ENCODE data around the gene DHRS3. TPM values are rescaled to one million over a fixed set of nuclear protein-coding genes. Genes with fewer than 3 reads are reported as not detected.
"Not testable (repeated sequence)": the region's sequence is repeated elsewhere in the genome, so short reads cannot be mapped to it uniquely, and the experiment has no call there.

DHRS3 gene
- polyA plus RNA-seq, 3 donors: 92.1 to 173 (median 96.7) TPM

GRCh38 chr1:12565966-12566352 is 52.1 kb downstream of the DHRS3 start:
- no peak overlapping the region for H3K27ac ChIP-seq (ENCODE audit: low read depth, low read length)
- WGBS, 3 donors: 81 to 83% (median 83%) methylated on average over 7 of the region's 7 CpGs

DNA sequence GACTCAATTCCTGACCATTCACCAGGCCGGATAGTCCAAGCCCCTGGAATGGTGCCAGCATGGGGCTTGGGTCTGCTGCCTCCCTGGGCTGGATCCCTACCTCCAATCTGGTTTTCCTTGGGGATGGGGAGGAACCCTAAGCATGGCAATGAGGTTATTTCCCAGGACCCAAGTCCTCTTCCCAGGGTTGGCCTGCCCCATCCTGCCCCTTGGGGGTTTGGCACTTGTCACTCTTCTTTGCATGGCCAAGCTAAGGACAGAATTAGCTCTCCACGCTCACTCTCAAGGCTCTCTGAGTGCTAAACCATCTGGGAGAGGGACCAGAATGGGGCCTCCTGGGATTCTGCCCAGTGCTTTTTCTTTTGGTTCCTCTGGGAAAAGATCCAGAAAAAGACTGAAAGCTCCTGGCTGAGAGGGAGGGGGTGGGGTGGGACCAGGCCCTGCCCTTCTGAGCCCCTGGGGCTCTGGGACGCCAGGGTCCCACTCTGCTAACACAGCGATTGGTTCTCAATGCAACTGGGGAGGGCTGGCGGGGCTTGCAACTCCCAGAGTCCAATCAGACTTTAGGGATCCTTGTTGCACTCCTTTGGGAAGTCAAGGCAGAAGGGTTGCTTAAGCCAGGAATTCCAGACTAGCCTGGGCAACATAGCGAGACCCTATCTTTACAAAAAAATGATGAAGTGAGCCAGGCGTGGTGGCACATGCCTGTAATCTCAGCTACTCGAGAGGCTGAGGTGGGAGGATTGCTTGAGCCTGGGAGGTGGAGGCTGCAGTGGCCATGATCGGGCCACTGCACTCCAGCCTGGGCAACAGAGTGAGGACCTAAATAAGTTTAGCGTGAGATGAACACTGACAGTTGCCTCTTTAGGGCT is 52.7 kb downstream of the DHRS3 start:
- WGBS, 3 donors: 72 to 84% (median 80%) methylated on average over 10 of the region's 10 CpGs
- H3K27ac ChIP-seq (ENCODE audit: low read depth, low read length): no peak overlapping the region

DNA sequence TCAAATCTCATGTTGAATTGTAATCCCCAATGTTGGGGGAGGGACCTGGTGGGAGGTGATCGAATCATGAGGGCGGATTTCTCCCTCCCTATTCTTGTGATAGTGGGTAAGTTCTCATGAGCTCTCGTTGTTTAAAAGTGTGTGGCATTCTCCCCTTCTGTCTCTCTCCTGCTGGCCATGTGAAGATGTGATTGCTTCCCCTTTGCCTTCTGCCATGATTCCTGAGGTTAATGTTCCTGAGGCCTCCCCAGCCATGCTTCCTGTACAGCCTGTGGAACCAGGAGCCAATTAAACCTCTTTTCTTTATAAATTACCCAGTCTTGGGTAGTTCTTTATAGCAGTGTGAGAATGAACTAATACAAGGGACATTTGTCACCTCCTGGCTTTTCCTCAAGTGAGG is 53.8 kb downstream of the DHRS3 start:
- 89 to 97% (median 90%) methylated on average over 3 of the region's 3 CpGs for WGBS, 3 donors
- not testable (repeated sequence) for H3K27ac ChIP-seq (ENCODE audit: low read depth, low read length)

DNA sequence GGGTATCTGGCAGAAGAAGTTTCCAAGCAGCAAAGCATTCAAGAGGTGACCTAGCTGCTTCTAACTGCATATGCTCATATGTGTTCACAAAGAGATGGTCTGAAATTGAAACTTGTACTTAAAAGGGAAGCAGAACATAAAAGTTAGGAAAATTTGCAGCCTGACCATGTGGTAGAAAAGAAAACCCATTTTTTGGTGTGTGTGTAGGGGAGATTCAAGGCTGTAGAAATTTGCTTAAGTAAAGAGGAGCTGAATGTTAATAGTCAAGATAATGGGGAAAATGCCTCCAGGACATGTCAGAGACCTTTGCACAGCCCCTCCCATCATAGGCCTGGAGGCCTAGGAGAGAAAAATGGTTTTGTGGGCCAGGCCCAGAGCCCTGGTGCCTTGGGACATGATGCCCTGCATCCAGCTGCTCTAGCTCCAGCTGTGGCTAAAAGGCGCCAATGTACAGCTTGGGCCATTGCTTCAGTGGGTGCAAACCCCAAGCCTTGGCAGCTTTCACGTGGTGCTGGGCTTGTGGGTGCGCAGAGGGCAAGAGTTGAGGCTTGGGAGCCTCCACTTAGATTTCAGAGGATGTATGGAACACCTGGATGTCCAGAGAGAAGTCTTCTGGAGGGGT is 54.9 kb downstream of the DHRS3 start:
- H3K27ac ChIP-seq (ENCODE audit: low read depth, low read length): no peak overlapping the region
- 62 to 82% (median 76%) methylated on average over 3 of the region's 3 CpGs for WGBS, 3 donors

GRCh38 chr1:12561121-12561520 is 56.9 kb downstream of the DHRS3 start:
- WGBS, 3 donors: 94 to 96% (median 96%) methylated on average over 7 of the region's 7 CpGs
- H3K27ac ChIP-seq (ENCODE audit: low read depth, low read length): no peak overlapping the region

GRCh38 chr1:12556957-12557935 is 60.8 kb downstream of the DHRS3 start:
- 83 to 87% (median 85%) methylated on average over 17 of the region's 17 CpGs for WGBS, 3 donors
- H3K27ac ChIP-seq (ENCODE audit: low read depth, low read length): no peak overlapping the region

DNA sequence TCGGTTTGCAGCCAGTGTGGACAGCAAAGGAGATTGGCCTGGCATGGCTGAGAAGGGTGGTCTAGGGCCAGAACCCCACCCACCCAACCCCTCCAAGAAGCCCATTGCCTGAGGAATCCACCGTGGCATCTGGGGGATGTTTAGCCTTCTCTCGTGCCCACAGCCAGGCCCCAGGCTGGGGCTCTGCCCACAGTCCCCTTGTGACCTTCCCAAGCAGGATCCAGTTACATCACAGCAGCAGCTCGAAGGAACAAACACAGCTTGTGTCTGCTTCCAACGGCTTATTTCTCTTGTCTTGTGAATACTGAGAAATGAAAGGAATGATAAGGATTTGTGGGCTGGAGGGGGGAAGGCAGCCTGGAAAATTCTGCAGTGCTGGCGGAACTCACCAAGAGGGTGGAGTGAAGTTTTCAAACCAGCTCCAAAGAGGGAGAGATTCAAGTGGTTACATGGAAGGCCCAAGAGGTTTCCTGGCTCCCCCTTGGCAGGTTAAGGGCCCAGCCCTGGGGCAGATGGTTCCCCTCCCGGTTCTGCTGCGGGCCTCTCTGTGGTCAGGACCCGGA is 61.6 kb downstream of the DHRS3 start:
- H3K27ac ChIP-seq (ENCODE audit: low read depth, low read length): peak overlapping the region; percentile 45
- WGBS, 3 donors: 27 to 57% (median 30%) methylated on average over 9 of the region's 9 CpGs

- 87 to 92% (median 90%) methylated on average over 13 of the region's 13 CpGs for WGBS, 3 donors
- peak overlapping the region; percentile 45 for H3K27ac ChIP-seq (ENCODE audit: low read depth, low read length)
Observed at GRCh38 chr1:12555411-12556367, 62.3 kb downstream of the DHRS3 start.

DNA sequence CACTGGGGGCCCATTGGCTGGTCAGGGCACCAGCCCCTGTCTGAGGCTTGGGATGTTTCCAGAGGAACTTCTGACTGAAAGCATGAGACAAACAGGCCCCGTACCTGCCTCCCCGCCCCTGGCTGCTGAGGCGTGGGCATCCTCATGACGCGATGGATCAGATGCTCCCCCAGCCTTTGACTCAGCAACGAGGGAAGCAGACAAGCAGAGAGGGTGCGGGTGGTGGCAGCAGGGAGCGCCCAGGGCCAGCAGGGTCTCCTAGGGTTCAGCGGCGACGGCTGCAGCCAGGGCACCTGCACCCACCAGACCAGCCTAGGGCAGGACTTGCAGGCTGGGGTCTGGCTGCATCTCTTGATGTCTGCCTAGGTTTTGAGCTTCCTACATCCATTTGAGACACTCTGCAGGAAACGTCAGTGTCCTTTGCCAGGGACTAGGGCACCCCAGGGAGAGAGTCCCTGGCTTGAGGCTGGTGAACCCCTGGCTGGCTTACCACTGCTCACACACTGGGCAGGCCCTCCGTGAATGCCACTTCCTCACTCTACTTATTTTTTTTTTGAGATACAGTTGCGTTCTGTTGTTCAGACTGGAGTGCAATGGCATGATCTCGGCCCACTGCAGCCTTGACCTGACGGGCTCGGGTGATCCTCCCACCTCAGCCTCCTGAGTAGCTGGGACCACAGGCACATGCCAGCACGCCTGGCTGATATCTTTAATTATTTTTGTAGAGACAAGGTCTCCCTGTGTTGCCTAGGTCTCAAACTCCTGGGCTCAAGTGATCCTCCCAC is 63.3 kb downstream of the DHRS3 start:
- H3K27ac ChIP-seq (ENCODE audit: low read depth, low read length): no peak overlapping the region
- 90 to 94% (median 93%) methylated on average over 18 of the region's 18 CpGs for WGBS, 3 donors

DNA sequence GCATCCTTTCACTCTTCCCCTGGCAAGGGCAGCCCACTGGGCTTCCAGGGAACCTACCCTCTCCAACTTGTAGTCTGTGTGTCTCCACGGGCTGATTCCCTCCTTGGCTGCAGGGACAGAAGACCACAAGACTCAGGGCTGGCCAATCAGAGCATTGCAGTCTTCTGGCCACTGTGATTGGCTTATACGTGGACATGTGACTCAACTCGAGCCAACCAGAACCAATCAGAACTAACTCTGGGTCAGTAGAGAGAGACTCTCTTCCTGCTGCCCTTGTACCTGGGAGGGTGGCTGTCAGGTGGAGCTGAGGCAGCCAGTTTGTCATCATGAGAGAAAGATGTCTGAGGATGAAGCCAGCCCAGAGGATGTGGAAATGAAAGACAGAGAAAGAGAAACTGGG is 64.0 kb downstream of the DHRS3 start:
- no peak overlapping the region for H3K27ac ChIP-seq (ENCODE audit: low read depth, low read length)
- WGBS, 3 donors: 77 to 91% (median 88%) methylated on average over 3 of the region's 3 CpGs

GRCh38 chr1:12552951-12553921 is 64.8 kb downstream of the DHRS3 start:
- WGBS, 3 donors: 78 to 86% (median 86%) methylated on average over 16 of the region's 16 CpGs
- H3K27ac ChIP-seq (ENCODE audit: low read depth, low read length): peak overlapping the region; percentile 63

DNA sequence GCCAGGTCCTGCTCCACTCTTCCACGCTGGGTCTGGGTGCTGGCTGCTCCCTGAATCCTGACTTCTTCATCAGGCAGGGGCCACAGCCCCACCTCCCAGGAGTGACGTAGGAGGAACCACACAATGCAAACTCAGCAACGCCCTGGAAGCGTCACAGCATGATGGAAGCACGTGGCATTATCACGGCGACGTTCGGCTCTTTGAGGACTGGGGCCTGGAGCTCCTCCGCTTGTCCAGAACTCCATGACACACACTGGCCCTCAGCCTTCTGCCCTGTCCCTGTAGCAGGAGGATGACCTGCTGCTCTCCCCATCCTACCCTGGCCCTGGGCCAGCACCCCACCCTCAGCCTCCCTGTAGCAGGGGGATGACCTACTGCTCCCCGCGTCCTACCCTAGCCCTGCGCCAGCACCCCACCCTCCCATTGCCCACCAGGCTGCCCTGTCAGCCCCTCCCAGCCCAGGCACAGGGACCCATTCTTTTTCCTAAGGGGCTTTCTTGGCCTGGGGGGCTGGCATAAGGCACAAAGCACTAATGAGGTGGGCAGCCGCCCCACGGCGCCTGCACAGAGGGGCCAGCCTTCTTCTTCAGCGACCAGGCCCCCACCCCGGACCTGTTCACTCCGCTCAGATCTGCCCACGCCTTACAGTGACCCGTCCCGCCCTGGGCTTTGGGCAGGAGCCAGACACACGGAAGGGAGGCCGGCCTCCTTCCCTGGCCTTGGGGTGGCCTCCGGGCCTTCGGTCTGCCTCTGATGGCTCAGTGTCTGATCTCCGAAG is 65.7 kb downstream of the DHRS3 start:
- 90 to 95% (median 91%) methylated on average over 25 to 27 of the region's 27 CpGs for WGBS, 3 donors
- peak overlapping the region; percentile 63 for H3K27ac ChIP-seq (ENCODE audit: low read depth, low read length)

- no peak overlapping the region for H3K27ac ChIP-seq (ENCODE audit: low read depth, low read length)
Observed at GRCh38 chr1:12551584-12551983, 66.4 kb downstream of the DHRS3 start.

- WGBS, 3 donors: 48 to 53% (median 49%) methylated on average over 31 of the region's 31 CpGs
Observed at GRCh38 chr1:12549460-12550349, 68.3 kb downstream of the DHRS3 start.

More at GRCh38 chr1:12549460-12550349, 68.3 kb downstream of the DHRS3 start:
- peak overlapping the region; percentile 5 for H3K27ac ChIP-seq (ENCODE audit: low read depth, low read length)

Measured in adipose tissue (tissue), 3 donors.